Sigmoid colon (tissue), 4 donors: Measurements from ENCODE around the gene HIVEP3.

Experiments
- CTCF ChIP-seq, 4 experiments: fragments of 450-650 bp in 3 of 4; fragments of 200-600 bp in 1 of 4; IDR thresholded peaks; one replicate each; pipeline ENCODE4 v1.5.1; 2016 to 2019; ENCODE audit warnings: antibody characterized with exemption in 4 of 4, mild to moderate bottlenecking in 3 of 4, moderate library complexity in 2 of 4
- EP300 ChIP-seq, 4 donors: sonication (generic); formaldehyde crosslinking; IDR thresholded peaks; one replicate each; pipeline ENCODE4 v1.6.1; 2017; ENCODE audit warnings: antibody characterized with exemption in 4 of 4
- POLR2A ChIP-seq, 2 donors: fragments of 450-650 bp; IDR thresholded peaks; one replicate each; pipeline ENCODE4 v1.6.1; 2016; ENCODE audit warnings: antibody characterized with exemption in 2 of 2, mild to moderate bottlenecking in 2 of 2, moderate library complexity in 2 of 2

DNA sequence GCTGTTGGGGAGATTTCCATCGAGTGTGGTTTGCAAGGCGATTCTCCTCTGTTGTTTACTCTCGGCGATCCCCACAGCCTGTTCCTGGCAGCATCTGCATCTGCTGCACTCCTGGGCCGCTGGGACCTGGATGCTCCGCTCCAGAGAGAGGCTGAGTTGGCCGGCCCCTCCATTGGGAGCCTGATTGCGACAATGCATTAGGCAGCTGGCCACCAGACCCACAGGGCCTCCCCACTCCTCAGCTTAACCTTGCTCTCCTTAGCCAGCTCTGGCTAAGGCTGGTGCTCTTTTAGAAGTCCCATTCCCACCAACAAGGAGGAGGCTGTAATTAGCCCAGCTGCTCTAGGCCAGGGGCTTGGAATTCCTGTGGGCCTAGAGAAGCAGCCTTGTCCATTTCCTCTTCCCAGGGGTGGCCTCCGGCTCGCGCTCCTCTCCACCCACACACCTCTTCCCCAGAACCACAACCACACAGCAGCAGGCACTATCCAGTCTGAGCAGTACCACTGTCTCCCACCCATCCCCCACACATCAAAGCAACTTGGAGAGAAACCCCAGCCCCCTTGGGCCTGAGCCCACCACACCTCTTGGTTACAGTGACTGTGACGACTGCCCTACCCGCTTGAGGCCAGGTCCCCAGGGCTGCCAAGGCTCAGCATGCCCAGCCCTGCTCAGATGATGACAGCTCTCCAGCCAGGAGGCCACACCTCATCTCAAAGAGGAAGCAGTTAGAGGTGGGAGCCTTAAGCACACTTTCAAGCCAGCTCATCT, 240.4 kb downstream of the HIVEP3 start:
- TF ChIP-seq CTCF (IDR thresholded peaks at IDR 0.05) (no peak), POLR2A (IDR thresholded peaks at IDR 0.05) (no peak), EP300 (IDR thresholded peaks at IDR 0.05) (no peak)
